ENCODE results near the gene NBEA. TPM values are rescaled to one million over a fixed set of nuclear protein-coding genes. Genes with fewer than 3 reads are reported as not detected.

The NBEA gene
- polyA plus RNA-seq, 3 donors: 14.9 to 16.5 (median 15.3) TPM

DNA sequence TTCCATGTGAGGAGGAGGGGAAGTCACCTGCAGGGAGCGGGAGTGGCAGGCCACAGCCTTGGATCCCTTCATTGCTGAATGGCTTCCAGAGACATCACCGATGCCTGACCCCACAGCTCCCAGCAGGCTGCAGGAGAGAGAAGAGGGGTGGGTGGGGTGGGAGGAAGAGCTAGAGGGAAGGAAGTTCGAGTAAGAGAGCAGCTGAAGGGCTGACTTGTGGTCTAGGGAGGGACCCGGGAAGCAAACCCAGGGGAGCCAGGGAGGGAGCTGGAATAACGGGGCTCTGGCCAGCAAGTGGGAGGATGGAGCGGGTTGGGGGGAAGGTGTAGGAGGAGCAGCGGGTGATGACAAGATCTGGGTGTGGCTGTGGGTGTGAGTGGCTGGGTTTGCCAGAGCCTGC lies 764.2 kb downstream of the NBEA start:
- no peak for DNase-seq

DNA sequence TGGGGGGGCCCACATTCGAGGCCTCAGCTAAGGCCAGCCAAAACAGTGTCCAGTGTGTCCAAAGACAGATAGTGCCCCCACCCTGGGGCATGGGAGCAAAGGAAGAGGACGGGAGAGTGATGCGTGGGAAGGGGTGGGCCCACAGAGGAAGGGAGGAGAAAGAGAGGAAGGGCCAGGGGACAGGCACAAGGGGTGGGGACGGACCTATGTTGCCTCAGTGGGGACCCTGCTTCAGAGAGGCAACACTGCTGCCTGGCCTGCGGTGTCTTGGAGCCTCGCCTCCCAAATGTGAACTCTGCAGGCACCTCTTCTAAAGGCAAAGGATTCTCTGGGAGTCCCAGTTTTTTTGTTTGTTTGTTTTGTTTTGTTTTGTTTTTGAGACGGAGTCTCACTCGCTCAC lies 764.7 kb downstream of the NBEA start:
- no peak for DNase-seq

DNA sequence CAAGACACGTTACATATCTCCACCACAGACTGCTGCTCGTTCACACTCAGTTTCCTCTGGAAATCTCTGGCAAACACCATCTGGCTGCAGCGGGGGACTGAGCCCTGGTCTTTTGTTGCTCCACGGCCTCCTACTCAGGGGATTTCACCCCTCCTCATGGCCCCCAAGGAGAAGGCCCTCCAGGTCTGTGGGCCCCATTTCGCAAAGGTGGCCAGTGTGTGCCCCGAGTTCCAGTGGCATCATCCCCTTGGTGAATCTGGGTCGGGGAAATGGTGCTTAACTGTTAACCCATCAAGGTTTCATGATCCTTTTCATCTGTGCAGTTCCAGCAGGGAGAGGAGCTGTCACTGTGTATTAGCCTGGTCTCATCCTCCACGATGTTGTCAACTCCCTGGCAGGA lies 769.8 kb downstream of the NBEA start:
- DNase-seq: no peak

DNA sequence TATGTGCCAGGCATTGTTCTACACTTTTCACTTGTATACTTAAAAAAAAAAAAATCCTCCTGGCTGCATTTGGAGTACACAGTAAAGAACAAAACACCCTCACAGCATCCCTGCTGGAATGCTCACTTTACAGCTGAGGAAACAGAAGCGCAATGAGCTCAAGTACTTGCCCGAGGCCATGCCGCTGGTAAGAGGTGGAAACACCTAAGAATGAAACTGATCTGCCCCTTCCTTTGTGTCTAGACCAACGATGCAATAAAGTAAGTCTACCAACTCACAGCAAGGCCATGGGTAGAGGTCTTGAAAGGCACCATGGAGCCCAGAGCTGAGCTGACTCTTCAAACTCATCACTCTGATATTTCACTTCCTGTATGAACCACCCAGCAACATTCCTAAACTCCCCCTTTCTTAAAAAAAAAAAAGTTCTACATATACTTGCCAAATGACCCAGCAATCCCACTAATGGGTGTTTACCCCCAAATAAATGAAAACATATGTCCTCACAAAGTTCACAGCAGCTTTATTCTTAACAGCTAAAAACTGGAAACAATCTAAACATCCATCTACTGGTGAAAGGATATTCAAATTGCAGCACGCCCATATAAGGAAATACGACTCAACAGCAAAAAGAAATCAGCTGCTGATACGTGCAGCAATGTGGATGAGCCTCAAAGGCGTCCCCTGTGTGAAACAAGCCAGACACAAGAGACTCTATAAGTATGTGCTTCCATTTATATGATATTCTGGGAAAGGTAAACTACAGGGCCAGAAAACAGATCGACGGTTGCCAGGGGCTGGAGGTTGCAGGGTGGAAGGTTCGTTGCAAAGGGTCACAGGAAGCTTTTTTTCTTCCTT lies 771.1 kb downstream of the NBEA start:
- DNase-seq: no peak

DNA sequence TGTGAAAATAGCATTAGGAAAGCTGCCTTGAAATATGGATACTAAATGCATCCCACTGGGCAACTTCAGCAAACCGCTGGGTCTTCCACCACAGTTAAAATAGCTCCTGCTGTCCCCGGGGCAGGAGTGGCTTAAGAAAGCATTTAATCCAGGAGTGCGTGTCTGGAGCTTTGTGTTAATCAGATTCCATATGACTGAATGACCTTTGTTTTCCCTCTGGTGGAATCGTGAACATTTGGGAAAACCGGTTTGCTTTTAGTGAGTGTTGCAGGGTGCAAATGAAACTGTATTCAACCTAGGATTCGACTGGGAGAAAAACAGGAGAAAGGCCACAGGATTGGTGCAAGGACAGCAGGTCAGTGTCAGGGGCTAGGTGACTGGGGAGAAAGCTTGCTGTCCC lies 772.1 kb downstream of the NBEA start:
- no peak for DNase-seq

DNA sequence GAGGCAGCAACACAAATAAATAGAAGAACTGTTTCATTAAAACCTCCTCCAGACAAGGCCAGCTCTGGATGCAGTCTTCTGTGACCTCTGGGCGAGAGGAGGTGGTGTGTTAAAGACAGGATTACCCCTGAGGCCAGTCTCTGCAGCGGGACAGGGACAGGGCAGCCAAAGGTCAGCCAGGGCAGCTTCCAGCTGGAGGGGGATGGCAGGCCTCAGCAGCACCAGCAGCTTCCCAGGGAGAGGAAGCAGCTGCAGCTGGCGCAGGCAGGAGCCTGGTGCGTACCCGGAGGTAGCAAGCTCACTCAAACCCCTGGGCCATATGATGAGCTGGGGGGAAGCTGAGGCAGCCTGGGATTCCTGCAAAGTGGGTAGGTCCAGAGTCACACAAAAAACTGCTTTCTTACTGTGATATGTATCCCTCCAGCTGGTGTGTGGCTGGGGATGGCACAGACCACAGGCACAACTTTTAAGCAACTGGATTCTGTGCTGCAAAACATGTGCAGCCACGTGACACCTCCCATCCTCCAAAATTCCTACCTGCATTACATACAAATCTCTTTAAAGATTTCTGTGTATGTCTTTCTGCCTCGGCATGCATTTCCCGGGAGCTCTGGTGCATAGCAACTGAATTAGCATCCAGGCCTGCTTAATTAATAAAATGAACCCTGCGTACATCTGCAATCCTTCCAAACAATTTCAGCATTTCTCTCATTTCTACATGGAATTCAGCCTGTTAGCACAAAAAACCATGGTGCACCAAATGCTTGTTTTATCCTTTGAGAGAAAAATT lies 772.7 kb downstream of the NBEA start:
- no peak for DNase-seq

DNA sequence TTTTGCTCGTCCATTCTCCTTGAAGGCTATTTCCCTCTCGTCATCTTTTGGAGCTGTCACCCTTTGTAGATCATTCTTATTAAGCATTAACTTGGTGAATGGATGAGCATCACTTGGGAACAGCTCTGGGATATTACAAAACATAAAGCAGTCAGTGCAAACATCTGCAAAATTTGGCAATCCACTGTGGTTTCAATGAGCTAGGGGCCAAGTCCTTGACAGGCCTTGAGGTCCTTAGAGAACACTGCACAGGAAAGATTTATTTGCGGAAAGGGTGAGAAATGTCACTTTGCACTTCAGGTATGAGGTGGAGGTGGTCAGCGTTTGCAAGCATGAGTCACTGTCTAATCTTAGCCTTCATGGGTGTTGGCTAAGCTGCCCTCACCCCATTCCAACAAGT lies 774.1 kb downstream of the NBEA start:
- DNase-seq: no peak

DNA sequence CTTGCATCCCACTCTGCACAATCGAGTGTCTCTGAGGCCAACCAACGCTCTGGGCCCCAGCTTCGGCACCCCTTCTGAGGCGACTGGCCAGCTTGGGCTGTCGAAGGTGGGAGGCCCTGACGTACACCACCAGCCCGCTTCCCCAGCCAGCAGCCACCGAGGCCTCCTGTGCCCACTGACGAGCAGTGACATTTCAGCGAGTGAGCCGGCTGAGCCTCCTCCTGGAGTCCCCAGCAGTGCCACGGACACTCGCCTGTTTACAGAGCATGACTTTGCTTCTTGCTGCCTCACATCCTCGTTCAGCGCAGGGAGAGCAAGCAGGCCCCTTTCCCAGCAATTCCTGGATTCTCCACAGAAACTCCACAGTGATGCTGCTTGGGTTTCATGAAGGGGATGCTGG lies 774.7 kb downstream of the NBEA start:
- no peak for DNase-seq

DNA sequence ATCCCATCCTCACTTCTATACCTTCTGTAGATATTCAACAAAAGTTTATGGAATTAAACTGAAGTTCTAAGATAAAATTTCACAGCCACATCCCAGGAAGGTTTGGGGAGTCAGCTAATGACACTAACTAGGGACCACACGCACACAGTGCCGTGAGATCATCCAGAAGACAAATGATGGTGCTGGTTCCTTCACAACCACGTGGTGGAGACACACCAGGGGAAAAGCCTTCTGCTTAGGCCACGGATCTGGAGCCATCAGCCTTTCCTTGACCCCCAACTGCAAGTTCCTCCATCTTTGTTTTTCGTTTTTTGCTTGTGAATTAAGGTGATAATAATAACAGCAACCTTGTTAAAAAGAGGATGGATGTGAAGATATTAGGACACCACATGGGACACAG lies 776.0 kb downstream of the NBEA start:
- DNase-seq: no peak

DNA sequence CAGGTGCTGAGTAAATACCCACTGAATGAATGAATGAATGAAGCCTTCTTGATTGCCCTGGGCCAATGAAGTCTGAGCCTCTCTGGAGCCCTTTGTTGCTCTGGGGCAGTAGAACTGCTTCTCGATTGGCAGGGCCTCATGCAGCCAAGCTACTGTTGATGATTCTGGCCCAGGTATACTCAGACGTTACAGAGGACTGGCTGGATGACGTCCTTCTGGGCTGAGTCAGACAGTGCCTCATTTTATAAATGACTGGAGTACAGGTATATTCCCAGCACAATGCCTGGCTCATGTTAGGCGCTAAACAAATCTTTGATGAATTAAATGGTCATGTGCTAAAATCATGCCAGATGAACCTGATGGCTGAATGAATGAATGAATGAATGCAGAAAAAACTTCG lies 778.2 kb downstream of the NBEA start:
- DNase-seq: no peak

DNA sequence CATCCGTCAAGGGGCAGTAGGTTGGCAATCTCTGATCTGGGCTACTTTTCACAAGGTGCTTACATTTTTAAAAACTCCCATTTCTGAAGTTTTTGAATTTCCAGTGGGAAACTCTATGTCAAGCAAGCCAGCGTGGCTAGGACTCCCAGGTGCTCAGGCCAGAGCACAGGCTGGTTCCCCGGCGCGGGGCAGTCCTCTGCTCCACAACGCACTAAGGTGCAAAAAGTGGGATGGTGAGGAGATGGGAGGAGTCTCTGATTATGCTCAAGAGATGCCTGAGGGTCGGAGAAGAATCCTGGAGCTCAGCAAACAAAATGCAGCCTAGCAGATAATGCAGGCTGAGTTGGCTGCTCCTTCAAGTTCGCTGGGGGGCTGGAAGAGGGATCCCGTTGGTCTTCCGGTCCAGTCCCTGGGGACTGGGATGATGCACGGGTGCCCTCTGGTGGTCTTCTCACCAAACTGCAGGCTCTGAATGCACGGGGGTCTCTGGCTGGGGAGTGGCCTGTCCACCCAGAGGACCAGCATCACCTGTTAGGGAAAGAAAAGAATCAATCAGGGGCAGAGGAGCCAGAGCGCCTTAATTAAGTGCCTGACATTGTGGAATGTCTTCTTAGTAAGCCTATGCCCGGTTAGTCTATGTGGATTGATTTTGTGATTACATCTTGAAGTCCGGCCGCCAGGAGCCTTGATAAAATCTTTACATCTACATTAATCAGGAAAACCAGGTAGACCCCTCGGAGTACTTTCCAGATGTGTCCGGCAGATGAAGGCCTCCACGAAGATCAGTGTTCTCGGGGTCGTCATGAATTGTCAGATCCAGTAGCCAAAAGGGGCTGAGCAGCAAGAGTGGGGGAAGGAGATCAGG lies 778.9 kb downstream of the NBEA start:
- peak; percentile 42 for DNase-seq

Measured in renal pelvis (tissue), 4 donors.